GM18517 (cell line): ENCODE results near the gene CHD2.

Source experiments
- ATAC-seq: cut with Tn5 transposase; IDR thresholded peaks from one replicate; pipeline ENCODE4 v1.9.1; 2021; ENCODE audit warnings: mild to moderate bottlenecking, moderate library complexity; ENCODE audit not compliant: unreplicated experiment

The CHD2 gene

DNA sequence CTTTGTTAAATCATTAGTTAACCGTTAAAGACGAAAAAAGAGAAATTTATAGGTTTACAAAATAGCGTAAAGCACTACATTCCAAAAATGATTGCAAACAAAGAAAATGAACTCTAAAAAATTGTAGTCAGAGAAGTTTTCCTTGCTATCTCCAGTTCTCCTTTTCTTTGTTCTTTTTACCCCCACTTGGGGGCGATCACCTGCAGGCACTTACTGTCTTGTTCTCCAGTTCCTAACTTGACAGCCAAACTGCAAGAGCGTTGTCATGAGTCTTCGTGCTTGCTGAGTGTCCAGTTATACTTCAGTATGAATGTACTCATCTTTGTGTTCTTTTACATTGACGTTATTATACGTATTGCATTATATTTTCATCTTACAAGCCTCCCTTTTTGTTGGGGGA lies 54.5 kb downstream of the CHD2 start:
- no peak for ATAC-seq

- ATAC-seq, result no peak
Measured at GRCh38 chr15:92955706-92956105, 55.6 kb downstream of the CHD2 start.

DNA sequence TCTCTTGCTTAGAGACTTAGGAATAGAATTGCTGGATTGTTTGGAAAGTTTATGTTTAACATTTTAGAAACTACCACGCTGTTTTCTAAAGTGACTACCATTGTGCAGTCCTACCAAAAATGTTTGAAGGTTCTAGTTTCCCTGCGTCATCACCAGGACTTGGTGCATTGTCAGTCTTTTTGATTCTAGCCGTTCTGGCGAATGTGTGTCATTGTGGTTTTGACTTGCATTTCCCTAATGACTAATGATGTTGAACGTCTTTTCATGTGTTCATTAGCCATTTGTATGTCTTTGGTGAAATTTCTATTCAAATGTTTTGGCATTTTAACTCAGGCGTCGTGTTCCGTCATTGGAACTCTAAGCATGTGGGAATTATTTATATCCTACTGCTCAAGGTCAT lies 58.0 kb downstream of the CHD2 start:
- ATAC-seq, result no peak

DNA sequence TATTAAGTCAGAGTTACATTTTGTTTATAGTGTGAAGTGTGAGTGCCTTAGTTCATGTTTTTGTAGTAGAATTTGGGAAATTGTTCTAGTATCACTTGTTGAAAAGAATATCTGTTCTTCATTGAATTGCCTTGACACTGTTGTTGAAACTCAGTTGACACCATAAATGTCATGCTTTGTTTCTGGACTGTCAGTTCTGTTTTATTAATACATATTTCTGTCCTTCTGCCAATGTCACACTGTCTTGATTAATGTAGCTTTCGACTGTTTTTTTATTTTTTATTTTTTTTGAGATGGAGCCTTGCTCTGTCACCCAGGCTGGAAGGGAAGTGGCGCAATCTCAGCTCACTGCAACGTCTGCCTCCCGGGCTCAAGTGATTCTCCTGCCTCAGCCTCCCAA lies 59.1 kb downstream of the CHD2 start:
- ATAC-seq, result no peak

- ATAC-seq, result no peak
Measured at GRCh38 chr15:92960996-92961681, 61.0 kb downstream of the CHD2 start.

DNA sequence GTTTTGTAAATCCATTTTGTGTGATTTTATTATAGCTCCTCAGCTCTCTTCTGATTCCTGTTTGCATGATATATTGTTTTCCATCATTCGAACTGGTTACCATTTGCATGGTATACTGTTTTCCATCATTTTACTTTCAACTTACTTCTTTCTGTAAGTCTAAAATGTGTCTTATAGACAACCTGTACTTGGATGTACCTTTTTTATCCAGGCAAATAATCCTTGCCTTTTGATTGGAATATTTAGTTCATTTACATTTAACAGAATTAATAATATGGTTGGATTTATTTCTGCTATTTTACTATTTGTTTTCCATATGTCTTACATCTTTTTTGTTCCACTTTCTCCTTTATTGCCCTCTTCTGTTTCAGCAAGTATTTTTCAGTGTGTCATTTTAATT lies 62.8 kb downstream of the CHD2 start:
- ATAC-seq, result no peak

GRCh38 chr15:92963794-92964193 lies 63.7 kb downstream of the CHD2 start:
- no peak for ATAC-seq

DNA sequence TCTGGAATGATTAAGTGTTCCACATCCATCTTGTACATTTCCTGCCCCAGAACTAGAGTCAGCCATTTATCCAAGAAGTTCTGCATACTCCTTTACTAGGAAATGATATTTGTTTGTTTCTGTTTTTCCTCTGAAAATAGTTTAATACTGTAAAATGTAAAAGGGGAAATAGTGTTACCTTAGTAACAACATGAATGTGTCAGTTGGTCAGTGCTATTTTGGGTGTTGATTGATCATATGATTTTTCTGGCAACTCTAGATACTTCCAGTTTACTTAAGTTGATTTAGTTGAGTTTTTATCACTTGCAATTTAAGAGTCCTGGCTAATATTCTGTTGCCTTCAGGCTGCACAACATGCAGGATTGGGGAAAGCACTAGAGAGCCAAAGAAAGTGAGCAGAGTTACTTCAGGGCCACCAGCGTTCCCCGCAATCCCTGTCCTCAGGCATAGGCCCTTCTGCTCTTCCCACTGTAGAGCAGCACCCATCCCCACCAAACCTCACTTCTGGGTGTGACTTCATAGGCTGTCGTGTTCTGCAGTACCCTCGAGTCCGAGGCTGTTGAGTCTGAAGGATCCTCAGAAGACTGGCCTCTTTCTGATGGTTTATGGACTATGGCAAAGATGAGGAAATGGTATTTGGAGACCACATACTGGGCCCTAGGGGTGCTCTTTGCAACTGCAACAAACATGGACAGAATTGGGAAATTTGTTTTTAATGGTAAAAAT lies 69.0 kb downstream of the CHD2 start:
- no peak for ATAC-seq

GRCh38 chr15:92970656-92971055 lies 70.5 kb downstream of the CHD2 start:
- no peak for ATAC-seq

GRCh38 chr15:92971081-92971480 lies 71.0 kb downstream of the CHD2 start:
- ATAC-seq, result no peak

DNA sequence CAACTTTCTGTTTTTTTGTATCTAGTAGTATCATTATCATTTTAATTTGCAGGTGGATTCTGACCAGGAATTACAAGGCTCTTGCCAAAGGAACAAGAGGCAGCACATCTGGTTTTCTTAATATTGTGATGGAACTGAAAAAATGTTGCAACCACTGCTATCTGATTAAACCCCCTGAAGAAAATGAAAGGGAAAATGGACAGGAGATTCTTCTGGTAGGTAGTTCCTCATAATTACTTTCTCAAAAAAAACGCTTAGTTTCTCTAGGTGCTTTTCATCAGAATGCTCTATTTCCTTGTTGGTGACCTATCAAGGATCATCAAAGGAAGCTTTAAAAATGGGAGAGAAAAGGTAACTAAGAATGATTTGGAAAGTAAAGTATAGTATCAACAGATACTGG lies 71.6 kb downstream of the CHD2 start:
- ATAC-seq, result no peak

GRCh38 chr15:92974183-92974915 lies 74.2 kb downstream of the CHD2 start:
- ATAC-seq, result no peak

GRCh38 chr15:92979011-92979701 lies 79.0 kb downstream of the CHD2 start:
- ATAC-seq, result no peak

- no peak for ATAC-seq
Measured at GRCh38 chr15:92981333-92981732, 81.2 kb downstream of the CHD2 start.

DNA sequence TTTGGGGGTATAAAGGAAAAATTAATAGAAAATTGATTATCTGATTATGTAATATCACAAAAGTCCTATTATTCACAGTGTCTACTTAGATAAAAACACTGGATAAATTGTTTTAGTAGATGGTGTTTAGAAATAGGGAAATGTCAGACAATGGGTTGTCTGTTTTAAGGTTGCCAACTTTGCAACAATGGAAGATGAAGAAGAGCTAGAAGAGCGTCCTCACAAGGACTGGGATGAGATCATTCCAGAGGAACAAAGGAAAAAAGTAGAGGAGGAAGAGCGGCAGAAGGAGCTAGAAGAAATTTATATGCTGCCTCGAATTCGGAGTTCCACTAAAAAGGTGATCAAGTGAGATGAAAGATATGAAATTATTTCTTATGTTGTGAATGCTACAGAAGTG lies 84.0 kb downstream of the CHD2 start:
- no peak for ATAC-seq

DNA sequence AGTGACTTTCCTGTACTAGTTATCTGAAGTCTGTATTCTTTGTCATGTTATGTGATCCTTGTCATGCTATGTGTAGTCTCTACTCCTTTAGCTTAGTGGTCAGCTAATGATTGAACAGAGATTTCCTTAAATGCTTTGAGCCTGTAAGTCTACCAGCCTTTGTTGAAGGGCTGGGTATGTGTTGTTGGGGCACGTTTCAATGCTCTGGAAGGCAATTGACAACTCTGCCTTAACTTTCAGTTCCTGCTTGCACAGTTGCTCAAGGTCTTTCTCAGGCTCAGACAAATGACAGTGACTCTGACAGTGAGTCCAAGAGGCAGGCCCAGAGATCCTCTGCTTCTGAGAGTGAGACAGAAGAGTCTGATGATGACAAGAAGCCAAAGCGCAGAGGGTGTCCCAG lies 89.3 kb downstream of the CHD2 start:
- ATAC-seq, result peak; percentile 65

DNA sequence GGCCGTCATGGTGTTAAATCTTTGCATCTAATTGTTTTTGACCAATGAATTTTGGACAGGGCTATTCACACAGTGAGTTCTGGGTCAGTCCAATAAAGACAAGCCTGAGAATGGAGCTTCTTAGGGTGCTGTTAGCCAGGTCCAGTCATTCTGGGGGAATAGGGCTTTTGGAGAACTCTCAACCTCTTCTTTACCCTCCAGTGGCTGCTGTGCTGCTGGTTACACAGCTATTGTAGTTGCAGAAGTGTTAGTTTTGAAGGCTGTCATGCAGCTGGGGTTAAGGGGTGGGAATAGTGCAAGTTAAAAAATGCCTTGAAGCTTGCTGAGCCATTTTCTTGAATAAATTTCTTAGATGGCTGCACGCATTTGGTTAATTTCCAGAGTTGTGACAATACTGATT lies 89.9 kb downstream of the CHD2 start:
- no peak for ATAC-seq

- no peak for ATAC-seq
Measured at GRCh38 chr15:92992720-92993119, 92.6 kb downstream of the CHD2 start.

GRCh38 chr15:92997821-92998220 lies 97.7 kb downstream of the CHD2 start:
- no peak for ATAC-seq

DNA sequence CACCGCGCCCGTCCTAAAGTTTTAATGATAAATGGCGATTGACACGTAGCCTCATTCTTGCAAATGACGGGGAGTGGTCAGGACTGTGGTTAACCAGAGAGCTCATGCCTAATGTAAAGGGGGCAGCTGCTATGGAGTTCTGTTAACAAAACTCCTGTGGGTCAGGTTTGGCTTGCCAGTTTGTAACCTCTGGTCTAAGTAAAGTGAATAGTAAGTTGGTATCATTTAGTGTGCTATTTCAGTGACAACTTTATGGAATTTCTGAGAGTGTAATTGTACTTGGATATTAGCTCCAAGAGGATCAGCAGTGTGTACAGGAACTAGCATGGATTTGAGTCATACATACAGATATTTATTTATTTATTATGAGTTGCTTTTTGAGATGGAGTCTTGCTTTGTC lies 101.0 kb downstream of the CHD2 start:
- ATAC-seq, result no peak

- no peak for ATAC-seq
Measured at GRCh38 chr15:93001881-93002280, 101.8 kb downstream of the CHD2 start.
